Measurements from ENCODE around the gene KIF13A.

KIF13A gene

GRCh38 chr6:17724341-17724740 lies 263.1 kb downstream of the KIF13A start:
- H3K4me3 ChIP-seq (ENCODE audit: low read length), result no peak overlapping the region
- no peak for DNase-seq (ENCODE audit: low read depth, low spot score)

- no peak for DNase-seq (ENCODE audit: low read depth, low spot score)
- no peak overlapping the region for H3K4me3 ChIP-seq (ENCODE audit: low read length)
These were observed 265.8 kb downstream of the KIF13A start for GRCh38 chr6:17721671-17722070.

GRCh38 chr6:17719323-17720041 lies 268.0 kb downstream of the KIF13A start:
- no peak overlapping the region for H3K4me3 ChIP-seq (ENCODE audit: low read length)
- no peak for DNase-seq (ENCODE audit: low read depth, low spot score)

GRCh38 chr6:17716221-17716620 lies 271.2 kb downstream of the KIF13A start:
- no peak for DNase-seq (ENCODE audit: low read depth, low spot score)
- H3K4me3 ChIP-seq (ENCODE audit: low read length), result no peak overlapping the region

- no peak for DNase-seq (ENCODE audit: low read depth, low spot score)
- no peak overlapping the region for H3K4me3 ChIP-seq (ENCODE audit: low read length)
These were observed 272.3 kb downstream of the KIF13A start for GRCh38 chr6:17714879-17715851.

- DNase-seq (ENCODE audit: low read depth, low spot score), result no peak
- H3K4me3 ChIP-seq (ENCODE audit: low read length), result no peak overlapping the region
These were observed 273.3 kb downstream of the KIF13A start for GRCh38 chr6:17714177-17714576.

GRCh38 chr6:17712576-17712975 lies 274.9 kb downstream of the KIF13A start:
- no peak overlapping the region for H3K4me3 ChIP-seq (ENCODE audit: low read length)
- DNase-seq (ENCODE audit: low read depth, low spot score), result no peak

GRCh38 chr6:17710331-17710730 lies 277.1 kb downstream of the KIF13A start:
- no peak for DNase-seq (ENCODE audit: low read depth, low spot score)
- no peak overlapping the region for H3K4me3 ChIP-seq (ENCODE audit: low read length)

GRCh38 chr6:17709476-17709875 lies 278.0 kb downstream of the KIF13A start:
- no peak overlapping the region for H3K4me3 ChIP-seq (ENCODE audit: low read length)
- DNase-seq (ENCODE audit: low read depth, low spot score), result no peak
